SK-N-SH (cell line): ENCODE results near the gene SKIDA1.

Experiments
- CHD2 ChIP-seq: fragments of 150-350 bp; IDR thresholded peaks from 2 replicates; pipeline ENCODE4 v1.6.1; 2018; ENCODE audit warnings: low read length; ENCODE audit not compliant: partially characterized antibody
- EP300 ChIP-seq, 2 experiments: IDR thresholded peaks; 2 replicates each; pipeline versions ENCODE4 v1.4.0 to v1.6.1; 2012; ENCODE audit warnings: borderline replicate concordance in 1 of 2, low read depth in 1 of 2, low read length in 1 of 2
- FOXM1 ChIP-seq: IDR thresholded peaks from 2 replicates; pipeline ENCODE4 v1.4.0; 2012; ENCODE audit warnings: low read depth, mild to moderate bottlenecking
- NFIC ChIP-seq: IDR thresholded peaks from 2 replicates; pipeline ENCODE4 v1.4.0; 2012; ENCODE audit warnings: borderline replicate concordance
- RCOR1 ChIP-seq: fragments of 150-350 bp; IDR thresholded peaks from 2 replicates; pipeline ENCODE4 v1.6.1; 2017; ENCODE audit warnings: antibody characterized with exemption, low read length
- RXRA ChIP-seq: IDR thresholded peaks from 2 replicates; pipeline ENCODE4 v1.4.0; 2012; ENCODE audit warnings: low read depth, mild to moderate bottlenecking, borderline replicate concordance
- TAF1 ChIP-seq: IDR thresholded peaks from 2 replicates; pipeline ENCODE4 v1.6.1; 2012; ENCODE audit warnings: low read depth, mild to moderate bottlenecking, low read length, moderate library complexity, borderline replicate concordance
- TF ChIP-seq, protein P1 (sequence below): IDR thresholded peaks from 2 replicates; pipeline ENCODE4 v1.4.0; 2012; ENCODE audit warnings: low read depth, borderline replicate concordance
- TF ChIP-seq, protein P2 (sequence below): fragments of 200-600 bp; sonication (generic); IDR thresholded peaks from 2 replicates; pipeline ENCODE4 v1.6.1; 2017; ENCODE audit warnings: antibody characterized with exemption, mild to moderate bottlenecking, moderate library complexity

DNA sequence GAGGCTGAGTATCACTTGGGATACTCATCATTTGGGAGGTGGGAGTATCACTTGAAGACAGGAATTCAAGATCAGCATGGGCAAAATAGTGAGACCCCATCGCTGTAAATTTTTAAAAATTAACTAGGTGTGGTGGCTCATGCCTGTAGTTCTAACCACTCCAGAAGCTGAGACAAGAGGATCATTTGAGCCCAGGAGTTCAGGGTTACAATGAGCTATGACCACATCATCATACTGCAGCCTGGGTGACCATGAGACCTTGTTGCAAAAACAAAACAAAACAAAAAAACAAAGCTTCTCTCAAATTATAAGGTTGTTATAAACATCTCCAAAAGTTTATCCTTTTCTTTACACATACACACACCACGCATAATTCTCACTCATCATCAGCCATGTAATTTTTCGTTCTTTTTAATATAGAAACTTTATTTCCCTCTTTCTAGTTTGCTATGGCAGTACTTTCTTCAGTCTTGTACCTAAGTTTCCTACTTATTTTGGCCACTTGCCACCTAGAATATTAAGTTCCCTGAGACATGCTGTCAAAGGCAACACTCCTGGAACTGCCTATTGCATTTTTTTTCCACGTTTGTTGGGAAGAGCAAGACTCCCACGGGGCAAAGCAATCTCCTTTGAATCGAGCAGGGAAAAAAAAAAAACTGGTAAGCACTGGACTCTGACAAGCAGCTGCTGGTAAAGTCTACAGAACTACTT is 37.1 kb downstream of the SKIDA1 start:
- TF ChIP-seq, protein P1, sequence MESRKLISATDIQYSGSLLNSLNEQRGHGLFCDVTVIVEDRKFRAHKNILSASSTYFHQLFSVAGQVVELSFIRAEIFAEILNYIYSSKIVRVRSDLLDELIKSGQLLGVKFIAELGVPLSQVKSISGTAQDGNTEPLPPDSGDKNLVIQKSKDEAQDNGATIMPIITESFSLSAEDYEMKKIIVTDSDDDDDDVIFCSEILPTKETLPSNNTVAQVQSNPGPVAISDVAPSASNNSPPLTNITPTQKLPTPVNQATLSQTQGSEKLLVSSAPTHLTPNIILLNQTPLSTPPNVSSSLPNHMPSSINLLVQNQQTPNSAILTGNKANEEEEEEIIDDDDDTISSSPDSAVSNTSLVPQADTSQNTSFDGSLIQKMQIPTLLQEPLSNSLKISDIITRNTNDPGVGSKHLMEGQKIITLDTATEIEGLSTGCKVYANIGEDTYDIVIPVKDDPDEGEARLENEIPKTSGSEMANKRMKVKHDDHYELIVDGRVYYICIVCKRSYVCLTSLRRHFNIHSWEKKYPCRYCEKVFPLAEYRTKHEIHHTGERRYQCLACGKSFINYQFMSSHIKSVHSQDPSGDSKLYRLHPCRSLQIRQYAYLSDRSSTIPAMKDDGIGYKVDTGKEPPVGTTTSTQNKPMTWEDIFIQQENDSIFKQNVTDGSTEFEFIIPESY = no peak
- no peak for TF ChIP-seq EP300 (IDR thresholded peaks at IDR 0.05; ENCODE audit: borderline replicate concordance in 1 of 2, low read depth in 1 of 2, low read length in 1 of 2)
- TF ChIP-seq RCOR1 = no peak
- TF ChIP-seq, protein P2, sequence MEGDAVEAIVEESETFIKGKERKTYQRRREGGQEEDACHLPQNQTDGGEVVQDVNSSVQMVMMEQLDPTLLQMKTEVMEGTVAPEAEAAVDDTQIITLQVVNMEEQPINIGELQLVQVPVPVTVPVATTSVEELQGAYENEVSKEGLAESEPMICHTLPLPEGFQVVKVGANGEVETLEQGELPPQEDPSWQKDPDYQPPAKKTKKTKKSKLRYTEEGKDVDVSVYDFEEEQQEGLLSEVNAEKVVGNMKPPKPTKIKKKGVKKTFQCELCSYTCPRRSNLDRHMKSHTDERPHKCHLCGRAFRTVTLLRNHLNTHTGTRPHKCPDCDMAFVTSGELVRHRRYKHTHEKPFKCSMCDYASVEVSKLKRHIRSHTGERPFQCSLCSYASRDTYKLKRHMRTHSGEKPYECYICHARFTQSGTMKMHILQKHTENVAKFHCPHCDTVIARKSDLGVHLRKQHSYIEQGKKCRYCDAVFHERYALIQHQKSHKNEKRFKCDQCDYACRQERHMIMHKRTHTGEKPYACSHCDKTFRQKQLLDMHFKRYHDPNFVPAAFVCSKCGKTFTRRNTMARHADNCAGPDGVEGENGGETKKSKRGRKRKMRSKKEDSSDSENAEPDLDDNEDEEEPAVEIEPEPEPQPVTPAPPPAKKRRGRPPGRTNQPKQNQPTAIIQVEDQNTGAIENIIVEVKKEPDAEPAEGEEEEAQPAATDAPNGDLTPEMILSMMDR = no peak
- no peak for TF ChIP-seq CHD2
- no peak for TF ChIP-seq FOXM1
- no peak for TF ChIP-seq RXRA
- no peak for TF ChIP-seq TAF1
- no peak for TF ChIP-seq NFIC
